Liver (tissue), 9 donors: ENCODE data around the gene SH3GL3. TPM values are rescaled to one million over a fixed set of nuclear protein-coding genes. Genes with fewer than 3 reads are reported as not detected.

ENCODE experiments used
- DNase-seq: peaks from one replicate; pipeline ENCODE4 v3.0.0-alpha.2; 2017; ENCODE audit warnings: low spot score
- H3K27ac ChIP-seq, 2 donors: one replicate each; pipeline ENCODE4 v1.7.0; 2013; ENCODE audit warnings: inconsistent platforms in 2 of 2, low read length in 2 of 2, control low read depth in 1 of 2, low read depth in 1 of 2, mild to moderate bottlenecking in 1 of 2
- H3K27me3 ChIP-seq, 4 donors: one replicate each; pipeline versions ENCODE4 v1.6.1 to v1.7.0; 2013; ENCODE audit warnings: low read length in 3 of 4, inconsistent platforms in 1 of 4, mild to moderate bottlenecking in 1 of 4, moderate library complexity in 1 of 4; ENCODE audit not compliant: control insufficient read depth in 4 of 4, insufficient read depth in 4 of 4
- H3K36me3 ChIP-seq, 4 donors: one replicate each; pipeline versions ENCODE4 v1.6.1 to v1.7.0; 2013; ENCODE audit warnings: low read length in 3 of 4, mild to moderate bottlenecking in 3 of 4, low read depth in 1 of 4, moderate library complexity in 1 of 4; ENCODE audit not compliant: control insufficient read depth in 4 of 4, insufficient read depth in 3 of 4
- H3K4me1 ChIP-seq, 4 donors: one replicate each; pipeline versions ENCODE4 v1.6.1 to v1.7.0; 2013; ENCODE audit warnings: low read length in 3 of 4, mild to moderate bottlenecking in 3 of 4, moderate library complexity in 1 of 4; ENCODE audit not compliant: control insufficient read depth in 4 of 4, insufficient read depth in 4 of 4
- H3K4me3 ChIP-seq, 3 donors: one replicate each; pipeline versions ENCODE4 v1.6.1 to v1.7.0; 2013; ENCODE audit warnings: low read length in 3 of 3, control low read depth in 1 of 3, low read depth in 1 of 3, mild to moderate bottlenecking in 1 of 3
- H3K9ac ChIP-seq, 2 donors: one replicate each; pipeline ENCODE4 v1.7.0; 2013; ENCODE audit warnings: low read length in 2 of 2, mild to moderate bottlenecking in 2 of 2, moderate library complexity in 2 of 2, control low read depth in 1 of 2, low read depth in 1 of 2
- H3K9me3 ChIP-seq, 4 donors: one replicate each; pipeline versions ENCODE4 v1.6.1 to v1.7.0; 2013; ENCODE audit warnings: low read length in 3 of 4; ENCODE audit not compliant: control insufficient read depth in 4 of 4
- ATF3 ChIP-seq: IDR thresholded peaks from 2 replicates; pipeline ENCODE4 v1.6.1; 2016; ENCODE audit warnings: antibody characterized with exemption
- CTCF ChIP-seq: fragments of 150-350 bp; IDR thresholded peaks from 2 replicates; pipeline ENCODE4 v1.5.1; 2017; ENCODE audit warnings: improper control_type of control experiment, low read depth, low read length; ENCODE audit not compliant: missing input control
- EGR1 ChIP-seq, 2 donors: IDR thresholded peaks; 2 replicates each; pipeline ENCODE4 v1.6.1; 2016 to 2018; ENCODE audit warnings: antibody characterized with exemption in 2 of 2, low read depth in 2 of 2
- FOXA1 ChIP-seq: IDR thresholded peaks from 2 replicates; pipeline ENCODE4 v1.6.1; 2016; ENCODE audit warnings: antibody characterized with exemption
- FOXA2 ChIP-seq: IDR thresholded peaks from 2 replicates; pipeline ENCODE4 v1.6.1; 2016; ENCODE audit warnings: antibody characterized with exemption
- GABPA ChIP-seq, 2 donors: IDR thresholded peaks in 1 of 2; conservative IDR thresholded peaks in 1 of 2; 2 replicates each; pipeline ENCODE4 v1.6.1; 2016; ENCODE audit warnings: antibody characterized with exemption in 2 of 2, mild to moderate bottlenecking in 1 of 2, moderate library complexity in 1 of 2
- HNF4A ChIP-seq, 2 donors: conservative IDR thresholded peaks; 2 replicates each; pipeline ENCODE4 v1.6.1; 2016; ENCODE audit warnings: antibody characterized with exemption in 2 of 2, mild to moderate bottlenecking in 2 of 2
- HNF4G ChIP-seq: IDR thresholded peaks from 2 replicates; pipeline ENCODE4 v1.6.1; 2016; ENCODE audit warnings: antibody characterized with exemption
- JUND ChIP-seq, 2 donors: IDR thresholded peaks; 2 replicates each; pipeline ENCODE4 v1.6.1; 2016; ENCODE audit warnings: antibody characterized with exemption in 2 of 2
- MAX ChIP-seq: IDR thresholded peaks from 2 replicates; pipeline ENCODE4 v1.6.1; 2016; ENCODE audit warnings: antibody characterized with exemption
- NR2F2 ChIP-seq: IDR thresholded peaks from 2 replicates; pipeline ENCODE4 v1.6.1; 2016; ENCODE audit warnings: antibody characterized with exemption
- RAD21 ChIP-seq, 2 donors: IDR thresholded peaks; 2 replicates each; pipeline ENCODE4 v1.6.1; 2016; ENCODE audit warnings: antibody characterized with exemption in 2 of 2, mild to moderate bottlenecking in 2 of 2
- REST ChIP-seq: IDR thresholded peaks from 2 replicates; pipeline ENCODE4 v1.6.1; 2016; ENCODE audit warnings: antibody characterized with exemption, mild to moderate bottlenecking
- RXRA ChIP-seq, 2 donors: IDR thresholded peaks; 2 replicates each; pipeline ENCODE4 v1.6.1; 2017 to 2018; ENCODE audit warnings: antibody characterized with exemption in 2 of 2, mild to moderate bottlenecking in 1 of 2
- SP1 ChIP-seq: IDR thresholded peaks from 2 replicates; pipeline ENCODE4 v1.6.1; 2018; ENCODE audit warnings: antibody characterized with exemption, mild to moderate bottlenecking
- TAF1 ChIP-seq: conservative IDR thresholded peaks from 2 replicates; pipeline ENCODE4 v1.6.1; 2016; ENCODE audit warnings: antibody characterized with exemption, mild to moderate bottlenecking
- YY1 ChIP-seq: IDR thresholded peaks from 2 replicates; pipeline ENCODE4 v1.6.1; 2016; ENCODE audit warnings: antibody characterized with exemption, mild to moderate bottlenecking
- ZBTB33 ChIP-seq: IDR thresholded peaks from 2 replicates; pipeline ENCODE4 v1.6.1; 2016; ENCODE audit warnings: antibody characterized with exemption
- WGBS: extraction: QIAGEN DNeasy Blood & Tissue Kit; methylation state at CpG from one replicate; pipeline ENCODE4 v1.1.7; 2013; 5-methylcytosine and 5-hydroxymethylcytosine counted together
- polyA plus RNA-seq, 2 donors: library from polyadenylated mRNA; stranded (reverse) in 1 of 2; unstranded in 1 of 2; fragments of 200-250 nt in 1 of 2; fragments of >200 nt in 1 of 2; fragmentation: Nextera tagmentation in 1 of 2; extraction: Ambion mirVana in 1 of 2; gene quantifications; one replicate each; pipeline versions ENCODE4 v1.2.1 to v1.2.3, GENCODE V29; 2013 to 2015
- total RNA-seq, 2 donors: library from RNA; depleted of rRNA; stranded (reverse); fragments of >200 nt; gene quantifications; one replicate each; pipeline ENCODE4 v1.2.3, GENCODE V29; 2014
- donor health status: healthy.
- donor health status: healthy.
- donor health status: healthy.
- donor health status: healthy.
- donor health status: healthy.

Gene SH3GL3
- total and polyA plus RNA-seq, 4 donors = 0.23 TPM; not detected in 3

- no peak for DNase-seq
- Histone ChIP-seq H3K9me3 (peaks cover 0 to 3% (median 0%) of the 10 kb centered on the region in 4 donors), H3K27me3 (peaks cover 0 to 6% (median 0%) of the 10 kb centered on the region in 4 donors), H3K4me1 (no peaks in the 10 kb centered on the region), H3K4me3 (no peak overlapping the region), H3K27ac (no peak overlapping the region), H3K9ac (no peak overlapping the region), H3K36me3 (no peaks in the 10 kb centered on the region)
- WGBS = 94% methylated on average over 2 of the region's 2 CpGs
- no peak for TF ChIP-seq HNF4A (conservative IDR thresholded peaks at IDR 0.05)
- TF ChIP-seq JUND (IDR thresholded peaks at IDR 0.05) = no peak
- TF ChIP-seq FOXA2 = no peak
- TF ChIP-seq GABPA (IDR thresholded peaks at IDR 0.05 in 1 of 2, conservative IDR thresholded peaks at IDR 0.05 in 1 of 2) = no peak
- no peak for TF ChIP-seq RAD21 (IDR thresholded peaks at IDR 0.05)
- TF ChIP-seq NR2F2 = no peak
- no peak for TF ChIP-seq FOXA1
- no peak for TF ChIP-seq HNF4G
- no peak for TF ChIP-seq ZBTB33
- TF ChIP-seq CTCF = no peak
- TF ChIP-seq YY1 = no peak
- no peak for TF ChIP-seq REST
- no peak for TF ChIP-seq MAX
- no peak for TF ChIP-seq EGR1 (IDR thresholded peaks at IDR 0.05; ENCODE audit: low read depth in 2 of 2)
- no peak for TF ChIP-seq RXRA (IDR thresholded peaks at IDR 0.05)
Measured at GRCh38 chr15:83602021-83602420, 154.9 kb downstream of the SH3GL3 start.

- no peak overlapping the region for H3K27ac ChIP-seq
- WGBS = 88% methylated on average over 1 of the region's 1 CpG
- DNase-seq = no peak
- TF ChIP-seq FOXA2 (no peak), RAD21 (IDR thresholded peaks at IDR 0.05) (no peak), ATF3 (no peak), MAX (no peak), SP1 (no peak), RXRA (IDR thresholded peaks at IDR 0.05) (no peak), YY1 (no peak), ZBTB33 (no peak), CTCF (no peak), TAF1 (no peak)
Measured at GRCh38 chr15:83604549-83604948, 157.4 kb downstream of the SH3GL3 start.

More at GRCh38 chr15:83604549-83604948, 157.4 kb downstream of the SH3GL3 start:
- Histone ChIP-seq H3K27me3 (peaks cover 0 to 6% (median 0%) of the 10 kb centered on the region in 4 donors), H3K36me3 (no peaks in the 10 kb centered on the region), H3K4me3 (no peak overlapping the region), H3K9ac (no peak overlapping the region), H3K9me3 (peaks cover 0 to 3% (median 0%) of the 10 kb centered on the region in 4 donors), H3K4me1 (no peaks in the 10 kb centered on the region)
